Liver (tissue), 3 donors: ENCODE results near the gene CD36.

Source experiments
- ATF3 ChIP-seq: IDR thresholded peaks from 2 replicates; pipeline ENCODE4 v1.6.1; 2016; ENCODE audit warnings: antibody characterized with exemption
- CTCF ChIP-seq: fragments of 150-350 bp; IDR thresholded peaks from 2 replicates; pipeline ENCODE4 v1.5.1; 2017; ENCODE audit warnings: improper control_type of control experiment, low read depth, low read length; ENCODE audit not compliant: missing input control
- FOXA2 ChIP-seq: IDR thresholded peaks from 2 replicates; pipeline ENCODE4 v1.6.1; 2016; ENCODE audit warnings: antibody characterized with exemption
- GABPA ChIP-seq, 2 donors: IDR thresholded peaks in 1 of 2; conservative IDR thresholded peaks in 1 of 2; 2 replicates each; pipeline ENCODE4 v1.6.1; 2016; ENCODE audit warnings: antibody characterized with exemption in 2 of 2, mild to moderate bottlenecking in 1 of 2, moderate library complexity in 1 of 2
- RAD21 ChIP-seq, 2 donors: IDR thresholded peaks; 2 replicates each; pipeline ENCODE4 v1.6.1; 2016; ENCODE audit warnings: antibody characterized with exemption in 2 of 2, mild to moderate bottlenecking in 2 of 2
- RXRA ChIP-seq, 2 donors: IDR thresholded peaks; 2 replicates each; pipeline ENCODE4 v1.6.1; 2017 to 2018; ENCODE audit warnings: antibody characterized with exemption in 2 of 2, mild to moderate bottlenecking in 1 of 2
- SP1 ChIP-seq: IDR thresholded peaks from 2 replicates; pipeline ENCODE4 v1.6.1; 2018; ENCODE audit warnings: antibody characterized with exemption, mild to moderate bottlenecking
- TAF1 ChIP-seq: conservative IDR thresholded peaks from 2 replicates; pipeline ENCODE4 v1.6.1; 2016; ENCODE audit warnings: antibody characterized with exemption, mild to moderate bottlenecking
- YY1 ChIP-seq: IDR thresholded peaks from 2 replicates; pipeline ENCODE4 v1.6.1; 2016; ENCODE audit warnings: antibody characterized with exemption, mild to moderate bottlenecking
- ZBTB33 ChIP-seq: IDR thresholded peaks from 2 replicates; pipeline ENCODE4 v1.6.1; 2016; ENCODE audit warnings: antibody characterized with exemption
- donor health status: healthy.
- donor health status: healthy.

- no peak for TF ChIP-seq ATF3
- peak; percentile 33 to 45 for TF ChIP-seq RAD21 (IDR thresholded peaks at IDR 0.05)
- no peak for TF ChIP-seq CTCF
- TF ChIP-seq GABPA (IDR thresholded peaks at IDR 0.05 in 1 of 2, conservative IDR thresholded peaks at IDR 0.05 in 1 of 2), result no peak
- TF ChIP-seq RXRA (IDR thresholded peaks at IDR 0.05), result peak in 1 of 2 donors; percentile 77
- no peak for TF ChIP-seq TAF1
- TF ChIP-seq SP1, result peak; percentile 55
- TF ChIP-seq YY1, result peak; percentile 63
- peak; percentile 54 for TF ChIP-seq ZBTB33
- TF ChIP-seq FOXA2, result peak; percentile 69
These were observed 26.7 kb upstream of the CD36 start for GRCh38 chr7:80611779-80612178.
